ENCODE data around the gene KCNG3. TPM values are rescaled to one million over a fixed set of nuclear protein-coding genes. Genes with fewer than 3 reads are reported as not detected.
A peak's percentile ranks its signal among the peaks of the same experiment; 100 is the strongest.

Gene KCNG3
- total and polyA plus RNA-seq, 2 of the 13 experiments (the other 11 are each of a cell fraction or from before 2014, with no cell fraction given) = 2.8 to 4.8 TPM

- FAIRE-seq = no peak
- peak overlapping the region; percentile 42 for H2AFZ ChIP-seq (ENCODE audit: low read length)
- TF ChIP-seq HDAC1 (CRISPR knock-in tag; IDR thresholded peaks at IDR 0.05) (no peak), ZBTB37 (CRISPR knock-in tag; IDR thresholded peaks at IDR 0.05) (no peak), ZNF703 (CRISPR knock-in tag; IDR thresholded peaks at IDR 0.05; ENCODE audit: borderline replicate concordance) (no peak), ZNF570 (CRISPR knock-in tag; IDR thresholded peaks at IDR 0.05; ENCODE audit: borderline replicate concordance) (no peak), TIGD3 (CRISPR knock-in tag; IDR thresholded peaks at IDR 0.05; ENCODE audit: borderline replicate concordance) (no peak), ZNF891 (CRISPR knock-in tag; IDR thresholded peaks at IDR 0.05) (no peak), GMEB2 (CRISPR knock-in tag; IDR thresholded peaks at IDR 0.05; ENCODE audit: low read depth) (no peak), TAF1 (CRISPR knock-in tag; IDR thresholded peaks at IDR 0.05) (no peak), FOXM1 (CRISPR knock-in tag; IDR thresholded peaks at IDR 0.05) (no peak), TCF12 (IDR thresholded peaks at IDR 0.05) (no peak), TCF12 (CRISPR knock-in tag; IDR thresholded peaks at IDR 0.05) (no peak), PHF20 (CRISPR knock-in tag; IDR thresholded peaks at IDR 0.05) (no peak), ZNF83 (CRISPR knock-in tag; IDR thresholded peaks at IDR 0.05; ENCODE audit: borderline replicate concordance) (no peak), ZNF646 (CRISPR knock-in tag; IDR thresholded peaks at IDR 0.05) (no peak)
Observed at GRCh38 chr2:42495611-42496010, 1.8 kb upstream of the KCNG3 start.

More at GRCh38 chr2:42495611-42496010, 1.8 kb upstream of the KCNG3 start:
- intact Hi-C loops (cut with micrococcal nuclease; ENCODE audit: unreplicated experiment) = loop anchor here (1.0 to 10.0 kb wide), 4 partner anchors 64 to 168 kb away; no protein-coding TSS in a partner anchor
- H3K79me2 ChIP-seq (ENCODE audit: insufficient read depth, low read length) = peaks cover 30% of the 10 kb centered on the region
- ChIA-PET POLR2A (interaction anchor here (0.8 kb wide), 1 partner anchor 9 kb away, joined by 3 read pairs; no protein-coding TSS in a partner anchor), CTCF (ENCODE audit: low intra/inter-chr PET ratio, low total read pairs) (interaction anchor here (1.2 to 3.1 kb wide), 2 partner anchors 63 to 167 kb away, joined by 3 to 28 read pairs; no protein-coding TSS in a partner anchor)
- H3K4me2 ChIP-seq (ENCODE audit: low read depth, low read length) = peak overlapping the region; percentile 95
- no peak overlapping the region for H3K27ac ChIP-seq (ENCODE audit: extremely low read length, insufficient read depth, low read length)
- WGBS (ENCODE audit: low lambda C conversion rate) = 55% methylated on average over 6 of the region's 6 CpGs
- H4K20me1 ChIP-seq (ENCODE audit: insufficient read depth, low read length) = no peaks in the 10 kb centered on the region
- ATAC-seq (no peak), DNase-seq (ENCODE audit: low spot score) (no peak)
- H3K4me1 ChIP-seq (ENCODE audit: insufficient read depth, low read length) = peaks cover 65% of the 10 kb centered on the region
- in situ Hi-C loops (cut with HindIII; ENCODE audit: extremely low pct_ligation_motif_present, low pct_unique_long_range_greater_than_20kb) = no loop called here
- H3K9me3 ChIP-seq (ENCODE audit: low read length) = no peaks in the 10 kb centered on the region
- no peaks in the 10 kb centered on the region for H3K27me3 ChIP-seq (ENCODE audit: control insufficient read depth in 1 of 2, insufficient read depth in 2 of 2, low read length in 2 of 2)
- BruUV-seq (replicated peaks) = no TSS peak
- H3K36me3 ChIP-seq (replicated peaks in 1 of 2; ENCODE audit: control insufficient read depth in 1 of 2, insufficient read depth in 2 of 2, low read length in 2 of 2) = no peaks in the 10 kb centered on the region
- H3K4me3 ChIP-seq (replicated peaks in 1 of 3; ENCODE audit: insufficient read depth in 1 of 3, low read depth in 2 of 3, low read length in 3 of 3) = peak overlapping the region; percentile 20 to 88 (median 86); a peak in 5 of 6 replicates
- H3K9ac ChIP-seq (ENCODE audit: insufficient read depth, low read depth, low read length) = peak overlapping the region; percentile 82; the same call in 1 of the 2 replicates
